Thoracic aorta (tissue), 2 donors: Measurements from ENCODE around the gene KCTD21. TPM values are rescaled to one million over a fixed set of nuclear protein-coding genes. Genes with fewer than 3 reads are reported as not detected.
A peak's percentile ranks its signal among the peaks of the same experiment; 100 is the strongest.
"Not testable (repeated sequence)": the region's sequence is repeated elsewhere in the genome, so short reads cannot be mapped to it uniquely, and the experiment has no call there.

Experiments used
- ATAC-seq: fragments of 150-250 bp; one replicate; pipeline ENCODE4 v1.8.0; 2017; ENCODE audit warnings: low read depth; ENCODE audit not compliant: insufficient number of reproducible peaks, low FRiP score
- DNase-seq: peaks from one replicate; pipeline ENCODE4 v3.0.0-alpha.2; 2020; ENCODE audit warnings: low spot score
- H3K27ac ChIP-seq, 2 donors: fragments of 200-600 bp; sonication (generic); 1 replicate in 1 of 2; 2 replicates in 1 of 2; pipeline ENCODE4 v1.5.1; 2016; ENCODE audit warnings: mild to moderate bottlenecking in 2 of 2, moderate library complexity in 2 of 2
- H3K27me3 ChIP-seq: fragments of 200-600 bp; sonication (generic); replicated peaks from 2 replicates; pipeline ENCODE4 v1.6.0; 2016; ENCODE audit warnings: mild to moderate bottlenecking; ENCODE audit not compliant: insufficient read depth
- H3K36me3 ChIP-seq: fragments of 200-600 bp; sonication (generic); one replicate; pipeline ENCODE4 v1.5.1; 2016
- H3K4me1 ChIP-seq, 2 donors: fragments of 200-600 bp; sonication (generic); 1 replicate in 1 of 2; 2 replicates in 1 of 2; pipeline versions ENCODE4 v1.5.1 to v1.6.0; 2016; ENCODE audit warnings: low read depth in 2 of 2, mild to moderate bottlenecking in 1 of 2; ENCODE audit not compliant: control insufficient read depth in 1 of 2
- H3K4me3 ChIP-seq: fragments of 200-600 bp; sonication (generic); 2 replicates; pipeline ENCODE4 v1.5.1; 2016; ENCODE audit warnings: mild to moderate bottlenecking
- H3K9me3 ChIP-seq: fragments of 200-600 bp; sonication (generic); 2 replicates; pipeline ENCODE4 v1.5.1; 2016
- CTCF ChIP-seq: fragments of 200-600 bp; sonication (generic); IDR thresholded peaks from one replicate; pipeline ENCODE4 v1.5.1; 2019; ENCODE audit warnings: antibody characterized with exemption
- total RNA-seq, 2 donors: library from RNA; depleted of rRNA; stranded (reverse); fragments of >200 nt; gene quantifications; one replicate each; pipeline versions ENCODE4 v1.1.0 to v1.2.3, GENCODE V29; 2016

Gene KCTD21
- total RNA-seq, 2 donors from 2014 or later, result 9.1 to 13.7 TPM

- DNase-seq (no peak), ATAC-seq (no peak)
- H3K27me3 ChIP-seq, result no peaks in the 10 kb centered on the region
- TF ChIP-seq CTCF, result no peak
- peaks cover 3 to 29% of the 10 kb centered on the region in 2 donors for H3K4me1 ChIP-seq
- H3K4me3 ChIP-seq, result no peak overlapping the region
- no peaks in the 10 kb centered on the region for H3K9me3 ChIP-seq
- no peak overlapping the region for H3K27ac ChIP-seq
- H3K36me3 ChIP-seq, result peaks cover 14% of the 10 kb centered on the region
These were observed 11.2 kb downstream of the KCTD21 start for GRCh38 chr11:78177216-78177615.

- no peak for TF ChIP-seq CTCF
- Histone ChIP-seq H3K27ac (no peak overlapping the region), H3K27me3 (no peaks in the 10 kb centered on the region), H3K36me3 (peaks cover 19% of the 10 kb centered on the region), H3K9me3 (no peaks in the 10 kb centered on the region), H3K4me3 (no peak overlapping the region), H3K4me1 (peaks cover 3 to 33% of the 10 kb centered on the region in 2 donors)
- no peak for DNase-seq
- no peak for ATAC-seq
These were observed 11.8 kb downstream of the KCTD21 start for GRCh38 chr11:78176605-78177141.

- not testable (repeated sequence) for H3K27me3 ChIP-seq, ATAC-seq, DNase-seq, H3K4me3 ChIP-seq, H3K9me3 ChIP-seq, H3K27ac ChIP-seq
- H3K4me1 ChIP-seq, result peaks cover 3 to 41% of the 10 kb centered on the region in 2 donors
- H3K36me3 ChIP-seq, result peaks cover 20% of the 10 kb centered on the region
These were observed 12.6 kb downstream of the KCTD21 start for GRCh38 chr11:78175862-78176261.

GRCh38 chr11:78171951-78172350, 16.5 kb downstream of the KCTD21 start:
- no peak for ATAC-seq
- peaks cover 20% of the 10 kb centered on the region for H3K36me3 ChIP-seq
- DNase-seq, result no peak
- no peak for TF ChIP-seq CTCF
- H3K9me3 ChIP-seq, result no peaks in the 10 kb centered on the region
- H3K27me3 ChIP-seq, result no peaks in the 10 kb centered on the region
- H3K4me3 ChIP-seq, result no peak overlapping the region
- peak overlapping the region; percentile 91 to 96 for H3K27ac ChIP-seq
- H3K4me1 ChIP-seq, result peaks cover 15 to 55% of the 10 kb centered on the region in 2 donors

- ATAC-seq, result no peak
- no peaks in the 10 kb centered on the region for H3K9me3 ChIP-seq
- peak overlapping the region; percentile 91 to 96 for H3K27ac ChIP-seq
- peaks cover 15 to 61% of the 10 kb centered on the region in 2 donors for H3K4me1 ChIP-seq
- H3K36me3 ChIP-seq, result peaks cover 20% of the 10 kb centered on the region
- no peak for TF ChIP-seq CTCF
- DNase-seq, result no peak
- H3K27me3 ChIP-seq, result no peaks in the 10 kb centered on the region
- H3K4me3 ChIP-seq, result no peak overlapping the region
These were observed 17.4 kb downstream of the KCTD21 start for GRCh38 chr11:78170874-78171549.
